Breast epithelium (tissue), 3 donors: Measurements from ENCODE around the gene MYO3B.

Source experiments
- CTCF ChIP-seq, 3 donors: fragments of 450-650 bp; IDR thresholded peaks; one replicate each; pipeline ENCODE4 v1.5.1; 2016 to 2017; ENCODE audit warnings: antibody characterized with exemption in 3 of 3, mild to moderate bottlenecking in 3 of 3, moderate library complexity in 3 of 3
- POLR2A ChIP-seq: fragments of 450-650 bp; IDR thresholded peaks from one replicate; pipeline ENCODE4 v1.6.1; 2016; ENCODE audit warnings: antibody characterized with exemption, mild to moderate bottlenecking, moderate library complexity

DNA sequence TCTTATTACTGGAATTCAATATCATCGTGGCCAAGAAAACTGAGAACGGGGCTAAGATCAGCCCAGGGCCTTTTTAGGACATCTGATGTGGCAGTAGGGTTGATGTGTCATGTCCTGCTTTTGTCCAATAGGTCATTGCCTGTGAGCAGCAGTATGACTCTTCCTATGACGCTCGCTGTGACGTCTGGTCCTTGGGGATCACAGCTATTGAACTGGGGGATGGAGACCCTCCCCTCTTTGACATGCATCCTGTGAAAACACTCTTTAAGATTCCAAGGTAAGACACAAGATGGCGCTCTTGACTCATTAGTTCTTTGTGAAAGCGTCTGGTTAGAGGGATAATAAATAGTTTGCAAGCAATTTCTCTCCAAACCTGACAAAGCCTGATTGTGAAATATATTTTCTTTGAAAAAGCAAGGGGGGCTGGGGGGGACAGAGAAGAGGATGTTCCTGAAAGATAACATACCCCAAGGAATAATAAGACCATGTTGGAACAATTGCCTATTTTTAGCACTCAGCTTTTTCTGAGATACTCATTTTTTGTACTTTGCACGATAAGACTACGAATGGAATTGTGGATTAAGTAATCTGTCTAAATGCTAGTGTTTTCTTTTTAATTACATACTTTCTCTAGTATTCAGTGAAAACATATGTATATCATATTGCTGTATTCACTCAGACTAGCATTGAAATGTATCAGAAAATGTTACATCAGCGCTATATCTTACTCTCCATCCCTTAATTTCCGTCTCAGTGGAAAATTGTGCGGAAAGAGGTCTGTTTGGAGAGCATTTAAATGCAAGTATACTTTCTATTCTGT lies 58.1 kb downstream of the MYO3B start:
- no peak for TF ChIP-seq CTCF (IDR thresholded peaks at IDR 0.05)
- no peak for TF ChIP-seq POLR2A
